ENCODE results near the gene COMMD2.

COMMD2 gene

DNA sequence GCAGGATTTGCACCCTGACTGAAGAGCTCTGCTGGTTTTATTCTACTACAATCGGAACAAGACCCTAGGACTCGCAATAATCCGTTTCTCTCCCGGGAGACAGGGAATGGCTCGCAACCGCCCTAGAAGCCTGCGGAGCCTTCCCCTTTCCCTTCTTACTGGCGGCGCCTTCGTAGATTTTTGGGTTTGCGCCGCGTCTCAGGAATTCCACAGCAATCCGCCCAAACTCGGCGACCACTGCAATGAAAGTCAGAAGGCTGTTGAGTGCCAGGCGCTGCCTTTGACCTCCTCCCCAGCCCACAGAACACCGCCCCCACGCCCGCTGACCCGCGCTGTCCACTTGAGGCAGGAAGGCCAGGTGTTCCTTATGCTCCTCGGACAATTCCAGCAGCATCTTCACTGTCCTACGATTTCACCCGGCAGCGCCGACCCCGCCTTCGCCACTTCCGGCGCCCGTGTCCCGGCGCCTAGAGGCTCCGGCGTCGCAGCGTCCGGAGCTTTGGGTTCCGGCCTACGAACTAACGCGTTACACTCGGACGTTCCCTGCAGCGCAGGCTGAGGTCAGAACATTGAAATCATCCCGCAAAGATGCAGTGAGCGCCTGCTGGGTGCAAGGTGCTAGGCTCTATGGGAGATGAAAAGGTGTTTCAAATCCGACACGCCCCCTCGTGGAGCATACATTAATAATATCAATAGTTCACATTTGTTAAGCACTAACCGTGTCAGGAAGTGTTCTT, at the start of gene COMMD2:
Gene COMMD2, minus strand, starts transcription at position 439 of the 737 bp plus-strand sequence. Its CDS starts 45 bp downstream, at position 394.
- peak; percentile 49 for DNase-seq (ENCODE audit: low read depth)
- peak within 1 kb of the TSS; percentile 94 for H3K4me3 ChIP-seq (ENCODE audit: low read length)
- TF ChIP-seq, protein P1, sequence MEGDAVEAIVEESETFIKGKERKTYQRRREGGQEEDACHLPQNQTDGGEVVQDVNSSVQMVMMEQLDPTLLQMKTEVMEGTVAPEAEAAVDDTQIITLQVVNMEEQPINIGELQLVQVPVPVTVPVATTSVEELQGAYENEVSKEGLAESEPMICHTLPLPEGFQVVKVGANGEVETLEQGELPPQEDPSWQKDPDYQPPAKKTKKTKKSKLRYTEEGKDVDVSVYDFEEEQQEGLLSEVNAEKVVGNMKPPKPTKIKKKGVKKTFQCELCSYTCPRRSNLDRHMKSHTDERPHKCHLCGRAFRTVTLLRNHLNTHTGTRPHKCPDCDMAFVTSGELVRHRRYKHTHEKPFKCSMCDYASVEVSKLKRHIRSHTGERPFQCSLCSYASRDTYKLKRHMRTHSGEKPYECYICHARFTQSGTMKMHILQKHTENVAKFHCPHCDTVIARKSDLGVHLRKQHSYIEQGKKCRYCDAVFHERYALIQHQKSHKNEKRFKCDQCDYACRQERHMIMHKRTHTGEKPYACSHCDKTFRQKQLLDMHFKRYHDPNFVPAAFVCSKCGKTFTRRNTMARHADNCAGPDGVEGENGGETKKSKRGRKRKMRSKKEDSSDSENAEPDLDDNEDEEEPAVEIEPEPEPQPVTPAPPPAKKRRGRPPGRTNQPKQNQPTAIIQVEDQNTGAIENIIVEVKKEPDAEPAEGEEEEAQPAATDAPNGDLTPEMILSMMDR (conservative IDR thresholded peaks at IDR 0.05; ENCODE audit: low read depth, low read length) = peak; percentile 34

DNA sequence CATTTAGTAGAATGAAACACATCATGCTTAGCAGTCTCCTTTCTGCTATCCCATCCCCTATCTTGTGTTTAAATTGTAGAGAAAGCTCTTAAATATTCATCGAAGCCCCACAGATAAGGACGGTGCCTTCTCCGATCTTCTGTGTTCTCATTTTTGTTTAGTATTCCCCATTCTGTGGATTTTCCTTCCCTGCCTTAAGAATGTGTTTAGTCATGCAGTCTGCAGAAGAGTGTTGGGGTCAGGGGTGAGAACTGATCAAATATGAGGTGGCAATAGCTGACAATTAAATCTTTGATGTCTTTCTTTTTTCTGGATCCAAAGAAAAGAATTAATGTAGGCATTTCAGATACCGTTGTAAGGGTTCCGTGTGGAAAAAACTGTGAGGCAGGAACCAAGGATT, 49.4 kb upstream of the COMMD2 start:
- TF ChIP-seq, protein P1 (conservative IDR thresholded peaks at IDR 0.05; ENCODE audit: low read depth, low read length) = no peak
- no peak for DNase-seq (ENCODE audit: low read depth)
- H3K4me3 ChIP-seq (ENCODE audit: low read length) = no peak overlapping the region

DNA sequence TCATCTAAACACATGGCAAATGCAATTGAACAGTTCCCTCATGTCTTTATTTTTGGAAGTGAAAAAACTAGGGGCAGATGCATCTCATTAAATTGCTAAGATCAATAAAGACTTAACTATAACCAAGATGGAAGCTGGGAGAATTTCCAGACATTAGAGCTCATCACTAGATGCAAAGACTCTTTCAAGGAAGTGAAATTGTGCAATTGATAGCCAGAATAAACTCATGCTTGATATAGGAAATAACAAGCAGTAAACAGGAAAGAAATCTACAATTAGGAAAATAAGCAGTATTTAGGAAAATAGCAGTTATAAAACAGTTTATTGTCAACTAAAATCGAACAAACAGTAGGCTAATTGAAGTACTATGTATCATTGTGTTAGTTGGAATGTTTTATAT, 48.9 kb upstream of the COMMD2 start:
- TF ChIP-seq, protein P1 (conservative IDR thresholded peaks at IDR 0.05; ENCODE audit: low read depth, low read length) = no peak
- H3K4me3 ChIP-seq (ENCODE audit: low read length) = no peak overlapping the region

DNA sequence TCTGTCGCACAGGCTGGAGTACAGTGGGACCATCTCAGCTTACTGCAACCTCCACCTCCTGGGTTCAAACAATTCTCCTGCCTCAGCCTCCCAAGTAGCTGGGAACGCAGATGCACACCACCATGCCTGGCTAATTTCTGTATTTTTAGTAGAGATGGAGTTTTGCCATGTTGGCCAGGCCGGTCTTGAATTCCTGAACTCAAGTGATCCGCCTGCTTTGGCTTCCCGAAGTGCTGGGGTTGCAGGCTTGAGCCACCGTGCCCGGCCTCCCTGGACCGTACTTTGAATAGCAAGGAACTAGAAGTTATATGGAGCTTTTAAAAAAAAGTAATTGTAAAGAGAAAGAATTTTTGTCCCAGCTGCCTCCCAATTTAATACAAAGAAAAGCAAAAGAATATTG, 48.4 kb upstream of the COMMD2 start:
- no peak overlapping the region for H3K4me3 ChIP-seq (ENCODE audit: low read length)
- no peak for DNase-seq (ENCODE audit: low read depth)
- TF ChIP-seq, protein P1 (conservative IDR thresholded peaks at IDR 0.05; ENCODE audit: low read depth, low read length) = no peak

More for the DNA sequence above, 48.9 kb upstream of the COMMD2 start:
- DNase-seq (ENCODE audit: low read depth) = no peak

DNA sequence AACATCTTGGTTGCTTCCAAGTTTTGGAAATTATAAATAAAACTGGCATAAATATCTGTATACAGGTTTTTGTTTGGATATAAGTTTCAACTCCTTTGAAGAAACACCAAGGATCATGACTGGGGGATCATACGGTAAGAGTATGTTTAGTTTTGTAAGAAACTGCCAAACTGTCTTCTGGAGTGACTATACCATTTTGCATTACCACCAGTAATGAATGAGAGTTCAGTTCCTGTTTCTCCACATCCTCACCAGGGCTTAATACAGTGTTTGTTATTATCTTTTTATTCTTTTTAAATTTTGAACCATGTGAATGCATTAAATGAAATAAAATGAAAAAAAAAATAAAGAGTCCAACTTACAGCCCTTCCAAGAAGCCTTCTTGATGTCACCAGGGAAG, 43.7 kb upstream of the COMMD2 start:
- no peak for DNase-seq (ENCODE audit: low read depth)
- TF ChIP-seq, protein P1 (conservative IDR thresholded peaks at IDR 0.05; ENCODE audit: low read depth, low read length) = no peak
- H3K4me3 ChIP-seq (ENCODE audit: low read length) = no peak overlapping the region

DNA sequence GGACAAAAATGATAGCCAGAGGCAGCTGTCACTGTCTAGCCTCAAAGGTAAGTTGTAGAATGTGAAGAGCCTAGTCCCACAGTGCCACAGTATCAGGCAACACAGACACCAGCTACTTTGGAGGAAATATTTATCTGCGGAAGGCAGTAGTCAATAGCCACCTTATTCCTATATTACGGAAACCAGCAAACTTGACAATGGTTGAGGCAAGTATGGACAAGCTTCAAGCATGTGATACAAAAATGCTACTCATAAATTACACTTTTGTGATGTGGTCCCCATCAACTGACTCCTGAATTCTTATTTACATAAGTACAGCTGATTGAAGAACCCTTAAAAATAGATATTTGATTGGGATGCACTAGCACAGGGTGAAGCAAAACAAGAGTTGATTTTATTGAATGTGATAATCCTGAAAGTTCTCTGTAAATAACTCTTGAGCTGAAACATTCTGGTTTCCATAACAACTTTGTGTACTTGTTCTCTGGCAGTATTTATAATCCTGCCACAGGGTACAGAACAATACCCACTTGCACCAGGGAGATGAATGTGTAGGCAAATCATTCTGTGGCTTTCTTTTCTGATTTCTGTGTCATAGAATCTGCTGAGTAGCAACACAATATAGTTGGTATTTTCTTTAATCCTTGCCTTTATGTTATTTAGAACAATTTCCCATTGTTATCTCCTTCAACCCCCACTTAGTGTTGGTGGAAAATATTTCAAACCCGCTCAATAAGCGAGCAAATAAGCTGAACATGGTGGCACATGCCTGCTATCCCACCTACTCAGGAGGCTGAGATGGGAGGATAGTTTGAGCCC, 40.4 kb upstream of the COMMD2 start, which contains the start of gene ANKUB1:
Gene ANKUB1, minus strand, starts transcription at position 103 of the 819 bp plus-strand sequence. CDS start 188 bp downstream, outside the sequence.
- H3K4me3 ChIP-seq (ENCODE audit: low read length) = no peak within 1 kb of the TSS
- DNase-seq (ENCODE audit: low read depth) = peak; percentile 85
- TF ChIP-seq, protein P1 (conservative IDR thresholded peaks at IDR 0.05; ENCODE audit: low read depth, low read length) = no peak
